Activated gamma-delta T cell treated with anti-CD3 and anti-CD28 coated beads, Interleukin-2, amount 50 U/mL, for 16 hours (primary cell): Measurements from ENCODE around the gene KCNN3.

Source experiments
- DNase-seq: peaks from one replicate; pipeline ENCODE4 v3.0.0-alpha.2; 2020; ENCODE audit warnings: low read depth

Gene KCNN3

DNA sequence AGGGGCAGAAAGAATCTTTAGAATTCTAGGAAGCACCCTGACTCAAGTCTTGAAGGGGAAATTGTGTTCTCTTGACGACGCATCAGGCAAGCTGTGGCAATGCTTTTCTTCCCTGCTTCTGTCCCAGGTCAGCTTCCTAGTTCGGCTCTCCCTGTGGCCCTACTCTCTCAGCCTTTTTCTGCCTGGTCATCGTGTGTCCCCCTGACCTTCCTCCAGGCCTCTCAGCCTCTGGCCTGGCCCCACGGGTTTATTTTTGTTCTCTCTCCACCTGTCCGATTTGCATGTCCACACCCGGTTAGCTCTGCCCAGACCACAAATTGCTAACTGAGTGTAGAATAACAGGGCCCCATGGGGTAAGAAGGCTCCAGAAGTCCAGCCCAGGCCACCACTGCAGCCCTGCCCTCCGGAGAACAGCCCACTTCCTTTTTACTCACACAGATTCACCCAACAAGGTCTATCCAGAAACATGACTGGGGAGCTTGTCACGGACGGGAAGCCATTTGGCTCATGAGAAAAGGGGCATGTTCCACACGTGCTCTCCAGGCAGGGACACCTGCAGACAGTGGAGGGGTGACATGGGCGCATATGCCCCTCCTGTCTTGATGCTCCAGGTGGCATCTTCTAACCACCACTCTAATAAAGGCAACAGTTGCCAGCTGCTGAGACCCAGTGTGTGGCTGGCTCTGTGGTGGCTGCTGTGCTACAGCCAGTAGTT lies 9.8 kb downstream of the KCNN3 start:
- DNase-seq, result no peak

DNA sequence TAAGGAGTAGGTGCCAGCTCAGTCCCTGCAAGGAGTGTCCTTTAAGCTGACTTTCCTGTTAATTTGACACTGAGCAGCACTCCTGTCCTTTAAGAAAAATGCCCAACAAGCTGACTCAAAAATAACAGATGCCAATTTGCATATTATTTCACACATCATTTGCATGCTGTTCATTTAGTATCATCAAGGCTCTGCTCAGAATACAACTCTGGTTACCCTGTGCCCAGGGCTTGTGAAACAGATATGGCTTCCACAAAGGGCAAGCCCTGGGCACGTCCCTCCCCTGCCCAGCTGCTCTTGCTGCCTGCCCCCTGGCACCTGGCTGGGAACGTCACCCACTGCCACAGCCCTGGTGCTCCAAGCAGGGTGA lies 10.3 kb downstream of the KCNN3 start:
- DNase-seq, result no peak

DNA sequence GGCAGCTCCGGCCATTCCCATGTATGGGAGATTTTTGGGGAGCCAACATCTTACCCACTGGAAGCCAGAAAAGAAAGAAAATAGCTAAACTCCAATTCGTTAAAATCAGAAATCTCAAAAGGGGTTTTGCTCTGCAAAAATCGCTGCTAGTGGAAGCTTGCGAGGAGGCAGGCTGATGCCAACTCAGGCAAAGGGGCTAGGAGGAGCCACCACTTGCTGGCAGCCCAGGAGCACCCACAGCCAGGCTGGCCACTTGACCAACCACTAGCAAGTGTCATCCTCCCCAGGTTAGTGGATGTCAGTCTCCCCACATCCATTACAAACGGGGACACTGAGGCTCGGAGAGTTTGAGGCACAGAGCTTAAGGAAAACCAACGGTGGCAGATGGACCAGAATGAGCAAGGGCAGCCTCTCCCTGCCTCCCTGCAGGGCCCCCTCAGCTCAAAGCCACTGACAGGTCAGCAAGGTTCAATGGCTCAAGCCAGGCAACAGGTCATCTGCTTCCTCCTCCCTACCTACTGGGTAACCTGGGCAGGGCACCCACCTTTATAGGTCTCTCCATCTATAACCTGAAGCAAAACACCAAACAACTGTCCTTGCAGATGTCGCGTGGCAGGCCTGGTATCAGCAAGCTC lies 10.8 kb downstream of the KCNN3 start:
- no peak for DNase-seq

GRCh38 chr1:154857441-154858215 lies 12.5 kb downstream of the KCNN3 start:
- DNase-seq, result no peak

DNA sequence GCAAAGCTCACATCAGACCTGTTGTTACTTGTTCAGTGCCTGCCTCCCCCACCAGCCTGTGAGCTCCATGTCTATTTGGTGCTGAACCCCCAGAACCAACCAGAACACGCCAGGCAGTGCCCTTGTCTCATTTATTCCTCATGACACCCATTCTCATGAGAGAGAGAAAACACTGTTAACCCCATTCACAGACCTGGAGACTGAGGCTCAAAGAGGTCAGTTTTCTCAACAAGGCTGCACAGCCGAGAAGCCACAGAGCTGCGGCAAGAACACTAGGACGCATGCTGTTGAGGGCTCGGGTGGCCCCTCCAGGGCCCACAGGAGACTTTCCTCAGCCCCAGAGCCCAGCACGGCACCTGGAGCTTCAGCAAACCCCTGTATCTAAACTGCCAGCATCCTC lies 13.1 kb downstream of the KCNN3 start:
- DNase-seq, result no peak

DNA sequence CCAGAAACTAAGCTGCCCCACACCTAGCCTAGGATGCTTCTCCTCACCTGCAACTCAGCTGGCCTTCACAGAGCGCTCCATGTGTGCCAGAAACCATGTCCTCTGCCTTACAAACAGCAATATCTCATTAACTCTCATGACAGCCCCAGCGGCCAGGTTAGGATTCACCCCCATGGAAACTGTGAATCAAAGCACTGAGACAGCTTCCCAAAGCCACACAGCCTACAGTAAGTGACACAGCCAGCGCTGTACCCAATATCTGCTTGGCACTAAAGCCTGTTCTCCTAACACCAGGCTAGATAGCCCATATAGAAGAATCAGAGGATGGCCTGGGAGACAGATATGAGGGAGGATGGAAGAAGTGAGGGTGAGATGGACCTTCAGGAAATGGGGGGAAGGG lies 13.5 kb downstream of the KCNN3 start:
- no peak for DNase-seq

- DNase-seq, result no peak
Measured at GRCh38 chr1:154856049-154856448, 14.0 kb downstream of the KCNN3 start.

DNA sequence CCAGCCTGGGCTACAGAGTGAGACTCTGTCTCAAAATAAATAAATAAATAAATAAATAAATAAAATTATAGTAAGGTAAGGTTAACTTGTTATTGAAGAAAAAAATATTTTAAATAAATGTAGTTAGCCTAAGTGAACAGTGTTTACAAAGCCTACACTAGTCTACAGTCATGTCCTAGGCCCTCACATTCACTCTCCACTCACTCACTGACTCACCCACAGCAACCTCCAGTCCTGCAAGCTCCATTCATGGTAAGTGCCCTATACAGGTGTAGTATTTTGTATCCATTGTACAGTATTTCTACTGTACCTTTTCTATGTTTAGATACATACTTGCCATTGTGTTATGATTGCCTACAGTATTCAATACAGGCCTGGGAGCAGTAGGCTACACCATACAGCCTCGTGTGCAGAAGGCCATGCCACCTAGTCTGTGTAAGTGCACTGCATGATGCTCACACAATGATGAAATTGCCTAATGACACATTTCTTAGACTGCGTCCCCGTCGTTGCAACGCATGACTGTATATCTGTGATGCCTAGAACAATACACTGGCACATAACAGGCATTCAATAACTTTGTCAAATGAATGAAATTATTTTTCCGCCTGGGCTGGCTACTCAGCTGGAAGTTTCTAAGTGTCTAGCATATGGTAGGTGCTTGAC lies 14.8 kb downstream of the KCNN3 start:
- no peak for DNase-seq

- DNase-seq, result no peak
Measured at GRCh38 chr1:154852845-154853244, 17.2 kb downstream of the KCNN3 start.

GRCh38 chr1:154851392-154852177 lies 18.5 kb downstream of the KCNN3 start:
- no peak for DNase-seq

DNA sequence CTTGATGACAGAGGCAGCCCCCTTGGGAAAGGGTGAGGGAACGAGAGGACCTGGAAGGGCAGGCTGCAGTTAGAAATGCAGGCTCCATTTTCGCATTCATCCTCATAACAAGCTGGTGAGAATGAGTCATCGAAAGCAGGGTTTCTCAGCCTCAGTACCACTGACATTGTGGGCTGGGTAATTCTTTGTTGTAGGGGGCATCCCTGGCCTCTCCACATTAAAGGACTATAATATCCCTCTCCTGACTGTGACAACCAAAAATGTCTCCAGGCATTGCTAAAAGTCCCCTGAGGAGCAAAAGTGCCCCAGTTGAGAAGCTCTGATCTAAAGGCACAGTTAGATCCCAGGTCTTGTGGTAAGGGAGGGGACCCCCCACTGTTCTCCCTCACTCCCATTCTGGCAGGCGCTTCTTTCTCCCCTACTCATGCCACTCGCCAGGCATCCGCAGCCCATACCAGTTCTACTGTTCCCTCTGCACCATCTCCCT lies 20.4 kb downstream of the KCNN3 start:
- no peak for DNase-seq

- no peak for DNase-seq
Measured at GRCh38 chr1:154848983-154849382, 21.1 kb downstream of the KCNN3 start.

GRCh38 chr1:154847891-154848290 lies 22.2 kb downstream of the KCNN3 start:
- DNase-seq, result no peak

GRCh38 chr1:154846565-154847442 lies 23.3 kb downstream of the KCNN3 start:
- no peak for DNase-seq

DNA sequence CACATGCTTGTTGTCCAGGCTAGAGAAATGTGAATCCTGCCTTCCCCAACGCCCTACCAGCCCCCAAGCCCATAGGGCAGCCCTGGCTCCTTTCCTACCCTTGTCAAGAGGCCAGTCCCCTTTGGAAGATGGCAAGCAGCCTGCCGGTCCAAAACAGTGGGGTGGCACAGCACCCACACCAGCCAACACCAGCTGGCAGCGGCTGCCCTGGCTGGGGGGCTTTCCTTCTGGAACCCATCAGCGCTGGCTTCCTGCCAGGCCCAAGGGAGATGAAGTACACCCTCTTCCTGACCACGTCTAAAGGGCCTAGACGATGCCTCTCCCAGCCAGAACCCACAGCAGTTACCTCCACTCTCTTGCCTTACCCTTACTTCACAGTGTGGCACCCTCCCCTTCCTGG lies 24.2 kb downstream of the KCNN3 start:
- DNase-seq, result no peak

GRCh38 chr1:154845174-154845573 lies 24.9 kb downstream of the KCNN3 start:
- no peak for DNase-seq

GRCh38 chr1:154844297-154844681 lies 25.8 kb downstream of the KCNN3 start:
- no peak for DNase-seq

GRCh38 chr1:154843636-154844296 lies 26.3 kb downstream of the KCNN3 start:
- DNase-seq, result no peak

DNA sequence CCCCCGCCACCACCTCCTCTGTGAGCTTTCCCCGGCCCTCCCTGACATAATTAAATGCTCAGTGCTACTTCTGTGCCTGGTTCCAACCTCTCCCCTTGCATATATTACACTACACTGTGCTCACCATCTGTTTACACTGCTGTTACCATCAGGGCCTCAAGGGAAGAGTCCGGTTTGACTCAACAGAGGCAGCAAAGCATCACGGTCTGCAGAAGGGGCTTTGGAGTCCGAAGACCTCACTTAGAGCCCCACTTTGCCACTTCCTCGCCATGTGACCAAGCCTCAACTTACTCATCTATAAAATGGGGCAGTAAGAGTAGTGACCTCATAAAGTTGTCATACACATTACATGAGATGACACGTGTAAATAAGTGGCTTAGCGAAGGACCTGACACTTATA lies 27.4 kb downstream of the KCNN3 start:
- DNase-seq, result no peak

- no peak for DNase-seq
Measured at GRCh38 chr1:154841384-154841783, 28.7 kb downstream of the KCNN3 start.
